ACC112 (cell line): ENCODE data around the gene IDI2.

ENCODE experiments used
- H2AFZ ChIP-seq: fragments of 200-600 bp; sonication (generic); one replicate; pipeline ENCODE4 v1.6.0; 2017; ENCODE audit warnings: antibody characterized with exemption, low read length; ENCODE audit not compliant: unreplicated experiment
- H3K27ac ChIP-seq: fragments of 200-600 bp; sonication (generic); 2 replicates; pipeline ENCODE4 v1.5.1; 2014; ENCODE audit warnings: low read depth, mild to moderate bottlenecking, antibody characterized with exemption, low read length, moderate library complexity
- H3K27me3 ChIP-seq: fragments of 200-600 bp; sonication (generic); 2 replicates; pipeline ENCODE4 v1.6.1; 2014; ENCODE audit warnings: mild to moderate bottlenecking, antibody characterized with exemption, low read length, moderate library complexity, mixed read lengths; ENCODE audit not compliant: insufficient read depth
- H3K36me3 ChIP-seq: fragments of 200-600 bp; sonication (generic); 2 replicates; pipeline ENCODE4 v1.6.1; 2016; ENCODE audit warnings: mild to moderate bottlenecking, antibody characterized with exemption, low read length, moderate library complexity, mixed read lengths; ENCODE audit not compliant: insufficient read depth
- H3K4me1 ChIP-seq: fragments of 200-600 bp; sonication (generic); one replicate; pipeline ENCODE4 v1.6.1; 2016; ENCODE audit warnings: low read length, mixed read lengths; ENCODE audit not compliant: insufficient read depth, unreplicated experiment, control insufficient read depth
- H3K4me3 ChIP-seq: fragments of 200-600 bp; sonication (generic); 2 replicates; pipeline ENCODE4 v1.5.1; 2014; ENCODE audit warnings: mild to moderate bottlenecking, low read depth, low read length
- H3K79me2 ChIP-seq: fragments of 200-600 bp; sonication (generic); one replicate; pipeline ENCODE4 v1.6.0; 2016; ENCODE audit warnings: low read length; ENCODE audit not compliant: control insufficient read depth, unreplicated experiment, insufficient read depth

Gene IDI2

DNA sequence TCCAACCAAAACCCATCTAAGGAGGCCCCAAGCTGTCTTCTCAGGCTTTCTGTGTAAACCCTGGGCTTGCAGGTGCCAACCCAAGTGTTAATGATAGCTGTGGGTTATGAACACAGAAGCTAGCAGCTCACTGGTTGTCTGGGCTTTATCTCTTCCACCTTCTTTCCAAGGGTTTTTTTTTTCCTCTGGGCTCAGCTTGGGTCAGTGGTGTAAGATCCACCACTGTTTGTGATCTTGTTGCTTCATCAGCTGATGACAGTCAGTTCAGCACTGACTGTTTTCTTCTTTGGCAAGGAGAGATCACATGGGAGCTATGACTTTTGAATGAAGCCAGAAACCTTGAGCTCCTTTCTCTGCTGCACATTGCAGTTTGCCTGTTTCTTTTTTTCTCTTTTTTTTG is 32.8 kb downstream of the IDI2 start:
- Histone ChIP-seq H3K79me2 (peaks cover 83% of the 10 kb centered on the region), H3K36me3 (peaks cover 43% of the 10 kb centered on the region), H3K27ac (no peak overlapping the region)

GRCh38 chr10:992467-992866 is 33.2 kb downstream of the IDI2 start:
- H3K27me3 ChIP-seq = no peaks in the 10 kb centered on the region
- H3K79me2 ChIP-seq = peaks cover 82% of the 10 kb centered on the region
- H2AFZ ChIP-seq = no peak overlapping the region
- peaks cover 16% of the 10 kb centered on the region for H3K4me1 ChIP-seq
- no peak overlapping the region for H3K4me3 ChIP-seq
- H3K36me3 ChIP-seq = peaks cover 40% of the 10 kb centered on the region
- no peak overlapping the region for H3K27ac ChIP-seq

More for the DNA sequence above, 32.8 kb downstream of the IDI2 start:
- Histone ChIP-seq H2AFZ (no peak overlapping the region), H3K27me3 (no peaks in the 10 kb centered on the region), H3K4me3 (no peak overlapping the region), H3K4me1 (peaks cover 16% of the 10 kb centered on the region)

GRCh38 chr10:990808-991207 is 34.9 kb downstream of the IDI2 start:
- Histone ChIP-seq H3K79me2 (peaks cover 78% of the 10 kb centered on the region), H3K27ac (no peak overlapping the region), H2AFZ (no peak overlapping the region), H3K27me3 (no peaks in the 10 kb centered on the region), H3K36me3 (peaks cover 25% of the 10 kb centered on the region), H3K4me1 (peaks cover 31% of the 10 kb centered on the region), H3K4me3 (no peak overlapping the region; the same call in 1 of the 2 replicates)

GRCh38 chr10:988667-989545 is 36.8 kb downstream of the IDI2 start:
- Histone ChIP-seq H3K79me2 (peaks cover 75% of the 10 kb centered on the region), H3K4me3 (peak overlapping the region; percentile 96), H3K36me3 (peaks cover 18% of the 10 kb centered on the region), H2AFZ (no peak overlapping the region), H3K27ac (peak overlapping the region; percentile 82), H3K4me1 (peaks cover 40% of the 10 kb centered on the region), H3K27me3 (no peaks in the 10 kb centered on the region)

DNA sequence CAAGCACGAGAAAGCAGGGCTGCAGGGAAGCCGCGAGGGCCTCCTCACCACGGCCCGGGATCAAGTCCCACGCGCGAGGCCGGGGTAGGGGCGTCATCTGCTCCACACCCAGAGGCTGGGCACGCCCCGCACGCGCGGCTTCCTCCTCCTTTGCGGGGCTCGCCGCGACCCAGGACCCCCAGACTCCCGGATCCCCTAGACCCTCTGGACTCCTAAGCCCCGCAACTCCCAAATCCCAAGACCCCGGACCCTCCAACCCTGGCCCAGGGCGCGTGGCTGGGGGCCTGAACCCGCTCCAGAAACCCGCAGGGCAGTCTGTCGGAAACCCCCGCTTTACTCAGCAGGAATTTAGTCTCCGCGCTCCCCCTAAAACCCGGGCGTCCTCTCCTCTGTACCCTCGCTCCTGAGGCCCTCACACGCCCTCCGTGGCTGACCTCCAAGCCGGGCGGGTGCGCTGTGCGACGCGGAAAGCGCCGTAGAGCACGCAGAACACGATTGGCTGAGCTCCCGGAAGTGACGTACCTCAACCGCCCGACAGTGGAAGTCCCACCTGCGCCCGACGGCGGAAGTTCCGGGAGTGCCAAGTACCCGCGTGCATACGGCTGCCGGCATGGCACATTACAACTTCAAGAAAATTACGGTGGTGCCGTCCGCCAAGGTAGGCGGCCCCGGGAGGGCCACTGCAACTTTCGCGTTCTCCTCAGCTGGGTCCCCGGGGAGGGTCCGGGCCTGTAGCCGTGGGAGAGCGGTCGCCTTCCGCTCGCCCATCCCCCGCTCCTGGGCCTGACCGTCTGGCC is 37.6 kb downstream of the IDI2 start, which contains the start of gene GTPBP4:
Gene GTPBP4 (plus strand): TSS at position 565 of the 797 bp plus-strand sequence. CDS start 46 bp downstream, at position 611.
- peaks cover 41% of the 10 kb centered on the region for H3K4me1 ChIP-seq
- peaks cover 15% of the 10 kb centered on the region for H3K36me3 ChIP-seq
- peak within 1 kb of the TSS; percentile 80 for H2AFZ ChIP-seq

GRCh38 chr10:987620-987869 is 38.1 kb downstream of the IDI2 start:
- H3K27ac ChIP-seq = peak overlapping the region; percentile 82

More for the DNA sequence above, 37.6 kb downstream of the IDI2 start, which contains the start of gene GTPBP4:
- no peaks in the 10 kb centered on the region for H3K27me3 ChIP-seq
- H3K27ac ChIP-seq = peak within 1 kb of the TSS; percentile 82
- H3K4me3 ChIP-seq = peak within 1 kb of the TSS; percentile 96
- H3K79me2 ChIP-seq = peaks cover 71% of the 10 kb centered on the region

GRCh38 chr10:986881-987619 is 38.6 kb downstream of the IDI2 start:
- Histone ChIP-seq H3K4me3 (peak overlapping the region; percentile 96), H2AFZ (peak overlapping the region; percentile 80), H3K27me3 (no peaks in the 10 kb centered on the region), H3K79me2 (peaks cover 62% of the 10 kb centered on the region), H3K36me3 (peaks cover 7% of the 10 kb centered on the region; the same call in 1 of the 2 replicates), H3K27ac (peak overlapping the region; percentile 82), H3K4me1 (peaks cover 41% of the 10 kb centered on the region)

More at GRCh38 chr10:987620-987869, 38.1 kb downstream of the IDI2 start:
- H3K36me3 ChIP-seq = peaks cover 10% of the 10 kb centered on the region
- H3K4me3 ChIP-seq = peak overlapping the region; percentile 96
- H3K4me1 ChIP-seq = peaks cover 41% of the 10 kb centered on the region
- H3K27me3 ChIP-seq = no peaks in the 10 kb centered on the region
- H2AFZ ChIP-seq = peak overlapping the region; percentile 80
- peaks cover 66% of the 10 kb centered on the region for H3K79me2 ChIP-seq

- Histone ChIP-seq H3K4me1 (peaks cover 41% of the 10 kb centered on the region), H3K27me3 (no peaks in the 10 kb centered on the region), H2AFZ (no peak overlapping the region), H3K4me3 (no peak overlapping the region), H3K36me3 (peaks cover 7% of the 10 kb centered on the region; the same call in 1 of the 2 replicates), H3K79me2 (peaks cover 57% of the 10 kb centered on the region), H3K27ac (peak overlapping the region; percentile 82)
Measured at GRCh38 chr10:986137-986825, 39.4 kb downstream of the IDI2 start.

DNA sequence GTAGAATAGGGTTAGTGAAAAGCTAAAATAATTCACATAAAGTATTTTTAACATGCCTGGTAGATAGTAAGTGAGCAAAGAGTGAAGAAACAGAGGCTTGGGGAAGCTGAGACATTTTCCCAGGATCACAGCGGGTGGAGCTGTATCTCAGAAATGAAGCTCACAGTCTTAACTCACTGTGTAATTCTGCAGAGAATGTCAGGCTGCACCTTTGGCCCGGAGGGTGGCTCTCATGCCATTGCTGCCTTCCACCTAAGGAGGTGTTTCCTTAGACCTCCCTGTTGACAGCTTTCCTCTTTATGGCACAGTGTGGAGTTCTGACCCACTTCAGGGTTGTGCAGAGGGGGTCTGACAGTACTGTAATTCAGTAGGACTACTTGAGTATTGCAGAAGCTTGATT is 40.3 kb downstream of the IDI2 start:
- Histone ChIP-seq H2AFZ (no peak overlapping the region), H3K27me3 (no peaks in the 10 kb centered on the region), H3K27ac (no peak overlapping the region), H3K79me2 (peaks cover 52% of the 10 kb centered on the region), H3K4me1 (peaks cover 37% of the 10 kb centered on the region), H3K36me3 (peaks cover 5% of the 10 kb centered on the region; the same call in 1 of the 2 replicates), H3K4me3 (no peak overlapping the region)
